Stimulated activated CD8-positive, alpha-beta memory T cell treated with anti-CD3 and anti-CD28 coated beads, Interleukin-7, amount 100 ng/mL, for 48 hours (primary cell): ENCODE measurements around the gene THY1.
"Not testable (repeated sequence)": the region's sequence is repeated elsewhere in the genome, so short reads cannot be mapped to it uniquely, and the experiment has no call there.

ENCODE experiments used
- DNase-seq, 2 donors: peaks; one replicate each; pipeline ENCODE4 v3.0.0-alpha.2; 2020; ENCODE audit warnings: low read depth in 1 of 2; ENCODE audit errors: extremely low read depth in 1 of 2

THY1 gene

DNA sequence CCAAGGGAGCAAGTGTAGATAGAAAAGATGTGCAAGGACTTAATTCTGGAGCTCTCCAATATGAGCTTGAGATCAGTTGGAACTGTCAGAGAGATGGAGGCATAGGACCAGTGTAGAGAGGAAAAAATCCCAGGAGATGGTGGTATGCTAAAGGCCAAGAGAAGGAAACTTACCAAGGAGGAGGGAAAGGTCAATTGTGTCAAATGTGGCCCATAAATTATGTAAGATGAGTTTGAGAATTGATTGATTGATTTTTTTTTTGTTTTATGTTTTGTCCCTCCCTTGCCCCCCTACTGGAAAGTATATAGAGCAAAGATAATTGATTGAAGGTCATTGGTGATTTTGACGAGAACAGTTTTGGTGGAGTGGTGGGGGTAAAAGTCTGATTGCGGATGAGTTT, 38.6 kb downstream of the THY1 start:
- DNase-seq, result no peak

DNA sequence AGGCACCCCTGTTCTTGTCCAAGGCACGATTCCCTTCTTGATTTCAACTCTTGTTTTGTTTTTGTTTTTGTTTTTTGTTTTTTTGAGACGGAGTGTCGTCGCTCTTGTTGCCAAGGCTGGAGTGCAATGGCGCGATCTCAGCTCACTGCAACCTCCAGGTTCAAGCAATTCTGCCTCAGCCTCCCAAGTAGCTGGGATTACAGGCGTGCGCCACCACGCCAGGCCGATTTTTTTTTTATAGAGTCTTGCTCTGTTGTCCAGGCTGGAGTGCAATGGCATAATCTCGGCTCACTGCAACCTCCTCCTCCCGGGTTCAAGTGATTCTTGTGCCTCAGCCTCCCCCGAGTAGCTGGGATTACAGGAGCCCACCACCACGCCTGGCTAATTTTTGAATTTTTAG, 40.5 kb downstream of the THY1 start:
- DNase-seq, result not testable (repeated sequence)

DNA sequence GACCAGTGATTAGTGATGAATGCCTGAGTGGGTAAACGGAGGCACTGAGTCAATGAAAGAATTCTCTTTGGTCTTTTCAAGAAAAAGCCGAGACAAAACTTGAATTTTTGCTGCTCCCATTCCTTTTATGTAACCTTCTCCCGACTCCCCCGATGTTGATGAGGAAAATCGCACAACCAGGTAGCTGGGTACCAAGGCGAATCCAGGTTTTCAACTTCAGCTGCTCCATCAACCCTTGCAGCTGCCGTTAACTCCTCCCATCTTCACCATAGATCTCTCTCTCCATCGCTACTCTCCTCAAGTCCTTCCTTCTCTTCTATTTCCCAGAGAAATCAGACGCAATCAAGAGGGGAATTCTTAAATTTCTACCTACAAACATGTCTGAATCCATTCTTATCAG, 40.9 kb downstream of the THY1 start:
- no peak for DNase-seq

DNA sequence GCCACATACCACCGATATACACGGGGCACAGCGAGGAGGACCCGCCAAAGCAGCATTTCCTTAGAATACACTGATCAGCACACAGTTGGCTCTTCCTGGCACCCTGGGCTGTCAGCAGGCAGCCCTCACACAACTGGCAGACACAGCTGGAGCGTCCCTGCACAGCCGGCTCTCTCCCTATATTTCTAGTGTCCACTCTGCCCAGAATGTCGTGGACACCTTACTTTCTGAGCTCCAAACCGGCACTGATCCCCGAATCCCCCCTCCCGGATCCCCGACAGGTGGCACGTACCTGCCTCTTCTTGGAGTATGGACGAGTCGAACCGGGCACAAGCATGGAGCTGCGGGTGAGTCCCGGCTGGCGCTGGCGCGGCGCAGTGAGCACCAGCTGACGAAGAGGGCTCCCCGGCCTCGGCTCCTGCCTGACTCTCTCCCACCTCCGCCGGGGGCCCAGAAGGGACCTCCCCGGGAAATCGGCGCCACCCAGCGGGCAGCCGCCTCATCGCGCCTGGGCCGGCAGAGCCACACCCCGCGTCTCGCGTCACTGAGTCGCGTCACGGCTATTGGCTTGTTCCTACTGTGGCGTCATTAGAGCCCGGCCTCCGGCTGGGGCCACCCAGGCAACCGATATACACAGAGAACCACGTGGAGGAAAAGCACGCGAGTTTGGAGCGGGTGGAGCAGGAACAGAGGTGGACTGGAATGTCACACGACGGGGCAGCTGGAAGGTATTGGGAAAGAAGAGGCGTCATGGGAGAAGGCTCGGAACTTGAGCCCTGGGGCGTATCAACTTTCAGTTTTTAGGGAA, 41.6 kb downstream of the THY1 start, which contains the start of gene USP2:
USP2 (minus strand) TSS at position 510 of the 808 bp plus-strand sequence. CDS start 8,210 bp downstream, outside the sequence.
- DNase-seq, result peak; percentile 91 to 94

DNA sequence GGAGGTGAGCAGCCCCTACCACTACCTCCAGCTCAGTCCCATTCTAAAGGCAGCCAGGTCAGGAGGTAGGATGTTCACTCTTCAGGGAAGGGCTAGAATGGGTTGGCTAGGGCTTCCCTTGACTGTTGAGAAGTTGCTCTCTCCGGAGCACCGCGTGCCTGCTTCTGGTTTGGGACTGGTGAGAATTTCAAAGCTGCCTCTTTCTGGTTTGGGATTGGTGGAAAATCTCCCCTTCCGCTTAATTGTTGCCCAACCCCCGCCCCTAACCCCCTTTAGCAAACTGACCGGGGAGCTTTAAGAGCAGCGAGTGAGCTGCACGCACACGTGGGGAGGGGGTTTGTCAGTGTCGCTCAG, 42.2 kb downstream of the THY1 start:
- no peak for DNase-seq

DNA sequence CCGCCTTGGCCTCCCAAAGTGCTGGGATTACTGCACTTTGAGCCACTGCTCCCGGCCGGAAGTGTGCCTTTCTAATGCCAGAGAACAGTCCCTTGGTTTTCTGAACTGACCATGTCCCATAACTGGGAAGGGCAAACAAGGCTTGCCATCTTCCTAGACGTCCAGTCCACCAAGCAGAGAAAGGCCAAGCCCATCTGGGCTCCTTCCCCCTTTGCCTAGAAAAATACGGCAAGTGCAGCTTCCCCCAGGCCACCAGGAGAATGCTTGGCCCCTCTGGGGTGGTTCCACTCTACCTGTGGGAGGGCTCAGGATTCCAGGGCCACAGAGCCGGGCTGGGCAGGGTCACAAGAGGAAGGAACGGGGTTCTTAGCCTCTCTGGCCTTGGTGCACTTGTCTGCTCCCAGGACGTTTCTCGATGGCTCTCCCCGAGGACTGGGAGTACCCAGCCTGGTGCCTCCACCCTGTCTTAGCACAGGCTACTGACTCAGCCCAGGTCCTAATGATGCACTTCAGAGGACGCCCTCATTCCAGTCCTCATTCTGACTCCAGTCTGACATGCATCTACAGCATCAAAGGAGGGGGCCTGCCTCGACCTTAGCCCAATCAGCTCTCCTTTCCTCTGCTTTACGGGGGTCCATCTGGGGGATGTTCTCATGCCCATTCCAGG, 42.7 kb downstream of the THY1 start:
- DNase-seq, result no peak

DNA sequence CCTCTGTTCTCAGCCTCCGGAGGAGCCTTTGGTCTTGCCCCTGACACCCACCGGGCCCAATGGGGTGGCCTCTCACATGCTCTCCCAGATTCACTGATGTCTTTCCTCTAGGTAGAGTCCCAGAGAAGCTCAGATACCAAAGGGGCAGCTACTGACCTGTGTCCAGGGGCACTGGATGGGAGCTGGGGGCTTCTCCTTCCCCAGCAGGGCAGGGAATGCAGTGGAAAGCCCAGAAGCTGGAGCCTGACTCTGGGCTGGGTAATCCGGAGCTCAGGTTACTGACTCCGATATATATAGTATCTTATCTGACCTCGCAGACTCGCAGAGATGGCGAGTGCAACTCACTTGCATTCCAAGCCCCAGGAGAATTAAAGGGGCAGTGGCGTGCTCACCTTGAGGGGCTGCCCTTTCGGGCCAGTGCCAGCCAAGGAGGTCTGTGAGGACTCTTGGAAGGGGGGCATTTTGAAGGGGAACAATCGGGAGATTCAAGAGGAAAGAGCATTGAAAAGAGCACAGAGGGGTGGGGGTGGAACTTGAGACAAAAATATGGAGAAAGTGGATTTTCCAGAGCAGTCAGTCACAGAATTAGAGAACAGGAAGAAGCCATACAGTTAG, 44.0 kb downstream of the THY1 start:
- no peak for DNase-seq

DNA sequence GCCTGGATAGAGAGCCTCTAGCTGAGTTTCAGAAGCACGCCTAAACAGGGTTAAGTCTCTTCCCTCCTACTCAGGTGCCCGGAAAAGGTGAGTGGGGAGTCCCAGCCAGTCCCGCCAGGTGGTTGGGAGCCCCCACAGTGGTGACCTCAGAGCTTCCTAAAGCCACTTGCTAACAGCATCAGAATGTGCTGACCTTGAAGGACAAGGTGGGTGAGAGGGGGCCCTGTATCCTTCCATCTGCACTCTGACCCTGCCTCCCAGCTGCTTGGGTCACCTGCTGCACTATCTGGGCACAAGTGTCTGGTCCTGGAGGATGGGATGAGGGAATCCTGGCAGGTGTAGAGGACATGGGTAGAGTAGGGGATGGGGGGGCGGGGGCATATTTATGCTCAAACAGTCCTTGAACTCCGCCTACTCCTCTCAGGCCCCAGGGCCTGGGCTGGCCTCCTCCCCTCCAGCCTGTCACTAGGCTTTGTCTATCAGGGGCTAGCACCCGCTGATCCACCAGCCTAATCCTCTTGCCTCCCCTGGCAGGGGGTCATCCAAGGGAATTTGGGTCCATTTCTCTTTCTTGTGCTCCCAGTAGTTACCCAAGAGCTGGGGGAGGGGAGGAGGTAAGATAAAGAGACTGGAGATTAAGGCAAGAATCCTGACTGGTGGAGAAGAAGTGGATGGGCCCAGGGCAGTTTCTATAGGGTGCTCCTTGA, 44.9 kb downstream of the THY1 start:
- no peak for DNase-seq

DNA sequence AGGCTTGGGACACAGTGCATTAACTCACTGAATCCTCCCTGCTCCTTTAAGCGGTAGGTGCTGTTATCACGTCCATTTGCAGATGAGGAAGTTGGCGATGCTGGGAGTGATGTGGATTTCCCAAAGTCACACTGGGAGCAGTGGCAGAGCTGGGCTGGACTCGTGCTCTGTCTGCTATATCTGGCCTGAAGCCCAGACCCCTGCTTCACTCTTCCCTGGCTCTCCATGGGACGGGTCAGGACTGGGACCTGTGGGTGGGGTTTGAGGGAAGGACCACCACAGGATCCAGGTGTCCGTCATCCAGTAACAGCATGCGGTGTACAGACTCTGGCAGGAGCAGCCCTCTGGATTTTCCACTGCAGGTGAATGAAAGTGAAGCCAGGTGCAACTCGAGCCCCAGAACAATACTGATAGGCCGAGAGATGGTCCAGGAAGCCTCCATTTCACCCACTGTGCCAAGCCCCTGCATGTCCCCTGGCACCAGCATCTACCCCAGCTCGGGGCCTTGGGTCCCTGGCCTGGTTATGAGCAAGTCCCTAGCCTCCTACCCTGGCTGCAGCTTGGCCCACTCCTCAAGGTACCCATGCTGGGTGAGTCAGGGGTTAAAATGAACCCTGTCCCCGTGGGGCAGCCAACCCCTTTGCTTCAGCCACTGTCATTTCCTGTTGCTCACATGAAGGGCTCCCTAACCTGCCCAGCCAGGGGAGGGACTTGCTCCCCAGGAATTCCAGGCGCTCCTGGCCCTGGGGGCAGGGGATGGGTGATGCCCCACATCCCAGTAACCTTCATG, 45.7 kb downstream of the THY1 start:
- DNase-seq, result no peak

DNA sequence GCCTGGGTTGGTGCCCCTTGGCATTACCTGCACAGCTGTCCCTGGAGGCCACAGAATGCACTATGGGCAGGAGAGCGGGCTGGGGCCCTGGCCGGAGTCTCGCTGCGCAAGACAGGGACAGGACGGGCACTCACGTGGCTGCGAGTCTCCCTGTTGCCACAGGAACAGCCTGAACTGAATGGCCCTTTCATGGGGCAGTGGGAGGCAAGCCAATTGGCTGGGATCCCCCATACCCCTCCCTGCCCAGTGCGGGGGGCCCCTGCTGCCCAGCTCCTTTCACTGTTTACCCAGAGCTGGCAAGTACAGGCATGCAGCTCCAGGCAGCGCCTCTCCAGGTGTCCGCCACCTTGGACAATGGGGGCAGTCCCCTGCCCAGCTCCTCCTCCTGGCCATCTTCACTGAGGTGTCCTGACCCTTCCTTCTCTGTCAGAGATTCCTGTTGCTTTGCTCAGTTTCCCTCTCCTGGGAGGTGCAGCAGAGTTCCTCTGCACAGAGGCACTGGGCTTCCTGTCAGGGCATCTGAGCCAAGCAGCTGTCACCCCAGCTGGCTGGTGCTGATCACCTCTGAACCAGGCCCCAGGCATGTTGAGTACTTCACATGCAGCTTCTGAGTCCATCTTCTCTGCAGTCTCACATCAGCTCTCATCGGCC, 46.6 kb downstream of the THY1 start:
- no peak for DNase-seq

DNA sequence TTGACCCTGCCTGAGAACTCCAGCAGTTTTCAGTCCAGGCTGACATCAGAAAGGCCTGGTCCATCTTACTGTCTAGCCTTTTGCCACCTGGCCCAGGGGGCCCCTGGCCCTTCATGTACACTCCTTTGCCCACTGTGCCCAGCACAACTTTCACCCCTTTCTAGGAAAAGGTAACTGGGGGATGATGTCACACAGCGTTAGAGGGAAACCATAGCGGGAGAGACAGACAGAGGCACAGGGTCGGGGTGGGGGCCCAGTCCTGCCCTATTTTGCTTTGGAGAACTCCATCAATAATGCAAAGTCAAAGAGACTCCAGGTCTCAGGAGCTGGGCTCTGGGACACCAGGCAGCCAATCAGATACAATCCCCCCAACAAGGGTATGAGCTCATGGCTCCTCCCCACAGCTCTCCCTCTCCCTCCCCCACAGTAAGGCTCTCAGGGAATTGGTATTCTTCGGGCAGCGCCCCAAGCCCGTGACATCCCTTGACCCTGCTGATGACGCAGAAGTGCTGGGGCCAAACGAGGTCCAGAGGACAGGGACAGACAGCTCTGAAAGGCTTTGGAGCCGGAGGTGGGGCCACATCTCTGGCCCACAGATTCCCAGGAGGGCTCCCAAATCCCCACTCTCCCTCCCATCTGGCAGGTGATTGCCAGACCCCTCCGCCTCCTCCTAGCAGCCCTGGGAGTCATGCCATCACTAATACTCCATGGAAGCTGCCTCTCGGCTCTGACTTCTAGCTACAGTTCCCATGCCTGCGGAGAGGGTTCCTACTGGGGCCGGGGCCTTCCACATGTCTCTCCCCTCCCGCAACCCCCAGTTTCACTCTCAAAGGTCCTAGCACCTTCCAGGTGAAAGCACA, 47.4 kb downstream of the THY1 start:
- no peak for DNase-seq

DNA sequence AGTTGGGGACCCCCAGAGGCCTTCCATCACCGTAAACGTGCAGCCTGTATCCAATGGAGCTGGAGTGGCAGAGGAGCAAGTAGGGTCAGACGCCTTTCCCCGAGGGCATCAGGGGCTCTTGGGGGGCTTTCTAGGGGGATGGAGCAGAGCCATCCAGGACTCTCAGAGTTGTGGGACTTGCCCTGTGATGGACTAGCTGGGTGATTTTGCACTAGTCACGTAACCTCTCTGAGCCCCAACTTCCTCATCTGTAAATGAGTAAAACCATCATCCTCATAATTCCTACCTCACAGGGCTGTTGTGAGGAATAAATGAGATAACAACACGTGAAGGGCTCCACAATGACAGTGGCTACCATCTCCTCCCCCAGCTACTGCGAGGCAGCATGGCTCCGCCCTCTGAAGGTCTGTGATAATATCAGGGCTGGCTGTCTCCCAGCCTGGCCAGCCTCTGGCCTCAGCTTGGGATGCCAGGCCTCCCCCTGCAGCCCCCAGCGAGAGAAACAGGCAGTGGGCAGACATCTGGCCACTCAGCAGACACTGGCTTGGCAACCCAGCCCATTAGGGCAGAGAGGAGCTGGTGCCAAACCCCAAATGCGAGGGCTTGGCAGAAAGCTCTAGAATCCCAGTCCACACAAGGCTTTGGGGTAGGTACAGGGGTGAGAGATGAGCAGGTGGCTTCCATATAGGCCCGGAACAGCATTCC, 48.2 kb downstream of the THY1 start:
- DNase-seq, result no peak

DNA sequence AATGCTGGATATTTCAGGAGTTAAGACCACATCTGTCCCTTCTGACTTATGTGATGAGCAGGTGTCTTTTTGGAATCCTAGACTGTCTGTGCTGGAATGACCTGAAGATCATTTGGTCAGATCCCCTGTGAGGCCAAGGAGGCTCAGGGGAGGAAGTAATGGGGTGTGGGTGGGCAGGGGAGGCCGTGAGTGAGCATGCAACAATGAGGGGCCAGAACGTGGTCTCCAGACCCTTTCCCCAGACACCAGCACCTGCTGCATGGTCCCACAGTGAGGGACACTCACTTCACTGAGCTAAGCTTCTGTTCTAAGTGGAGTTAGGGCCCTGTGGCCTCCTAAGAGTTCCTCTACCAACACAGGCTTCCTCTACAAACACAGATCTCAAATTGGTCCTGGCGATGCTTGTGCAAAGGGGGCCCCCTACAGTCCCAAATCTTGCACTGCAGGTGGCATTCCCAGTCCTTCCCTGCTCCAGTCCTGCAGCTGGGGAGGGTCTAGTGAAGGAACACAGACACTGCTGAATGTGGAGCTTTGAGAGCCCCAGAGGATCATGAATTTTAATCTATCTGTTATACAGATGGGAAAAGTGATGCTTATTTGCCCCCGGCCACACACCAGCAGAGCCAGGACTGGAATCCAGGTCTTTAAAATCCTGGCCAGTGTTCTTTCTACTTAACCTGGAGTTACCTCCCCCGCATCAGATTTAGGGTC, 48.9 kb downstream of the THY1 start:
- no peak for DNase-seq

DNA sequence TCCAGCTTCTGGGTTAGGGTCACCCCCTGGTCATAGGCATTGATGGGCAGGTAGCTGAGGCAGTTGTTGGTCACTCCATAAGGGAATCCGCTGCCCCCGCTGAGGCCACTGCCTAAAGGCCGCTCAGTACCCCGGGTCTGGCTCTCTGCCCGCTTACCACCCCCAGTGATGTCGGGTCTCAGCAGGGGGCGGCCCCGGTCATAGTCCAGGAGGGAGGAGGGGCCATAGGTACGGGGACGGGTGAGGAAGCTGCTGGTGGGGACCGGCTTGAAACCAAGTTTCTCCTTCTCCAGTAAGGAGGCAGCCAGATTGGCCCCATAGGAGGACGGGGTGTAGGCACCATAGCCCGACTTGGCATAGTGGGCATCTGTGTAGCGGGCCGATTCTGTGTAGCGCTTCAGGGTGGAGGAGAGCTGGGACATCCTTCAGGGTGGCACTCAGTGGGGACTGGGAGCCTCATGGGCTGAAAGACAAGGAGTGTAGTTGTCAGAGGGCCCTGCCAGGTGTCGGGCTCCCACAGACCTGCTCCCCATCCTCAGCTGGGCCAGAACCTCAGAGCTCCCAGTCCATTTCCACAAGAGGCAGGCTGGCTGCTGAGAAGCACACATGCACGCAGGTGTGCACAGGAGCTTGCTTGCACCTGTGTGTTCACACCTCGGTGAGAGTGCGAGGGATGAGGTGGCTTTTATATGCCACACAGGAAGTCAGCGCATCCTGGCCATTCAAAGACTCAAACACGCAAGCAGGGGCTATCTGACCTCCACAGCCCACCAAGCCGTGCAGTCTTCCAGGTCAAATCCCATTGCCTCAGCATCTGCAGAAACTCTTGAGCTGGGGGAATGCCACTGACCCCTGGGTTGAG, 49.7 kb downstream of the THY1 start:
- DNase-seq, result no peak

DNA sequence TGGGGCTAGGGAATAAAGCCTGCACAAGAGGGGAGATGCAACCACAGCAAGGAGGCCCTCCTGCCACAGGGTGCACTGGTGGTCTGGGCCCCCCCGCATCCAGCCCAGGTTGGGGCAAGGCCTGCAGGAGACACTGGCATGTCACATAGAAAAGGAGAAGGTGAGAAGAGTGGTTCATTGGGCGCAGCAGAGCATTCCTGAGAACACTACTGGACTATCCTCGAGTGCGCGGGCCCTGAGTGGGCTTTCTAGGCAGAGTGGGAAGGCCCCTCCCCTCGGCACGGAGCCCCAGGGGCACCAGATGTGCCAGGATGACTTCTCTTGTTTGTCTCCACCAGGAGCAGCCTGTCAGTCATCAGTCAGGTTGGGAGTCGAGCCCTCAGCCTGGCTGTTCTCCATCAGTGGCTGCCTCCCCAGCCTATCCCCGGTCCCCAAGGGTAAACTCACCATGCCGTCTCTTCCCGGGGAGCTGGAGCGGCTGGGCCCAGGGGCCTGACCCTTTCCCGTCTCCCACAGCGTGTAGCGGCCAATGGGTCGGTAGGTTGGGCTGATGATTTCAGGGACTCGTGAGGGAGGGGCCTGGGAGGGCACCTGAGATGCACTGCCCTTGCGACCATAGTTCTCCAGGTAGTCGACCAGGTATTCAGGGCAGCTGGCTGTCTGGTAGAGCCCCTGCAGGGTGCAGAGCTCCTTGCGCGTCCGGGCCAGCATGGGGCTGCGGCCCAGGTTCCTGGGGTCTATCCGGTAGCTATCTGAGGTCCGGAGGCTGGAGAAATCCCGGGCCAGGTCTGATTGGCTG, 50.5 kb downstream of the THY1 start:
- no peak for DNase-seq

DNA sequence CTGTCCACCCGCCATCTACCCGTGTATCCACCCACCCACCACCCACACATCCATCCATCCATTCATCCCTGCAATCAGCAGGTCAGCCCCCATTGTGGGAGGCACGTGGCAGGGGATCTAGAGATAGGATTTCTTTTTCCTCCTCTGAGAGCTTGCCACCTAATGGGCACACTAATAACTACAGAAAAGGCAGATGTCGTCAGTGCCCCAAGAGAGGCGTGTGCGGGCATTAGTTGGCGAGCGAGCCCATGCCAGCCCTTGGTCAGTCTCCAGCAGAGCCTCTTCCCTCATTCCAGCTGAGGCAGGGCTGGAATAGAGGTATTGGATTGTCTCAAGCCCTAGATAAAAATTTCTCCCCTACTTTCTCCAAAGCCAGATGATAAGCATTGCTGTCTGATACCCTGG, 51.2 kb downstream of the THY1 start:
- no peak for DNase-seq
